ENCODE results near the gene C8G.

DNA sequence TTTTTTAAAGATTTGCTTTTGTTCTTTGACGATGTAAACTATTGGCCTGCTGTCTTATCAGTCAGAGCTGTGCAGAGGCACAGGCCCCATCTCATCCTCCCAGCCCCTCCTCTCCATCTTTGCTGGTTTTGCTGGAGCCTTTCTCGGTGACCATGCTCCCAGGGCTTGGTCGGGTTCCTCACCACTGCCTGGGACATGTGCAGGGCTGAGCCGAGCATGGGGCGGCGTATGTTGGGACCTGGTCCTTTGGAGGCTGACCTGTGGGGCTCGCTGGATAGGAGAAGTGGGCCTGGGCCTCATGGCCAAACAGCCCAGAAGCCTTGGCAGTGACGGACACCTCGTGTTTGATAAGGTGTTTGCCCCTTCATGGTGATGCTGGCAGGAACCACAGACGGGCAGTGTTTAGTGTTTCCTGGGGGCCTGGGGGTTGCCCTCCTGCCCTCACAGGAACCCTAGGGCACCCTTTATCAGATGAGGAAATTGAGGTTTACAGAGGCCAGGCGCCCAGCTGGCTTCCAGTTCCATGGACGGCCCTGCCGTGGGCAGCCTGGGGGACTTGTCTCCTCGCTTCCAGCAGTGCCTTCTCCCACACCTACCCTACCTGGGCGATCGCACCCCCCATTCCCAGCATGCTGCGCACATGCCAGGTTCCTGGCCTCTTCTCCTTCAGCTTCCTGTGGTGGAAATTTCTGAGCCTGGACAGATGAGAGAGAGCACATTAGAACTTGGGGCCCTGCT is 31.2 kb upstream of the C8G start:
- TF ChIP-seq POLR2AphosphoS5 (IDR thresholded peaks at IDR 0.05; ENCODE audit: borderline replicate concordance, low read depth, low read length) (no peak), EZH2 (IDR thresholded peaks at IDR 0.05) (no peak), FOXP2 (optimal IDR thresholded peaks at IDR 0.05; ENCODE audit: control extremely low read depth, extremely low read length, insufficient read depth) (no peak)

Measured in SK-N-MC (cell line).